Natural killer cell (primary cell): ENCODE measurements around the gene NEDD4L. TPM values are rescaled to one million over a fixed set of nuclear protein-coding genes. Genes with fewer than 3 reads are reported as not detected.

ENCODE experiments used
- ATAC-seq, 3 donors: fragments of 150-1000 bp in 2 of 3; fragments of 200-7000 bp in 1 of 3; cut with Tn5 transposase; 1 replicate in 1 of 3; 2 replicates in 2 of 3; pipeline ENCODE4 v1.10.0; 2021; ENCODE audit warnings: mild to moderate bottlenecking in 2 of 3, moderate library complexity in 2 of 3
- DNase-seq, 2 donors: peaks; one replicate each; pipeline versions ENCODE4 v3.0.0 to v3.0.0-alpha.2; 2013 to 2021; ENCODE audit warnings: mixed read lengths in 1 of 2
- H3K27ac ChIP-seq: one replicate; pipeline ENCODE4 v1.5.1; 2013; ENCODE audit warnings: mild to moderate bottlenecking, low read length
- H3K27me3 ChIP-seq: one replicate; pipeline ENCODE4 v1.6.1; 2013; ENCODE audit warnings: low read length; ENCODE audit not compliant: control insufficient read depth, insufficient read depth
- H3K36me3 ChIP-seq: one replicate; pipeline ENCODE4 v1.6.1; 2013; ENCODE audit warnings: low read length; ENCODE audit not compliant: control insufficient read depth, insufficient read depth
- H3K4me1 ChIP-seq: one replicate; pipeline ENCODE4 v1.6.1; 2013; ENCODE audit warnings: low read length; ENCODE audit not compliant: control insufficient read depth, insufficient read depth
- H3K4me3 ChIP-seq: one replicate; pipeline ENCODE4 v1.5.1; 2013; ENCODE audit warnings: low read length
- H3K9me3 ChIP-seq: one replicate; pipeline ENCODE4 v1.6.1; 2013; ENCODE audit warnings: low read length; ENCODE audit not compliant: control insufficient read depth, insufficient read depth
- H3K27ac Mint-ChIP-seq, 2 donors: one replicate each; pipeline ENCODE4 v1.8.0; 2022; ENCODE audit warnings: mild to moderate bottlenecking in 2 of 2, mixed read lengths in 2 of 2, moderate library complexity in 1 of 2
- H3K27me3 Mint-ChIP-seq, 2 donors: one replicate each; pipeline ENCODE4 v1.8.0; 2022; ENCODE audit warnings: low read depth in 2 of 2, mixed read lengths in 2 of 2
- H3K36me3 Mint-ChIP-seq: one replicate; pipeline ENCODE4 v1.8.0; 2022; ENCODE audit warnings: mixed read lengths
- H3K4me1 Mint-ChIP-seq, 2 donors: one replicate each; pipeline ENCODE4 v1.8.0; 2022; ENCODE audit warnings: mixed read lengths in 2 of 2
- H3K4me3 Mint-ChIP-seq: one replicate; pipeline ENCODE4 v1.8.0; 2022; ENCODE audit warnings: mild to moderate bottlenecking, moderate library complexity, mixed read lengths
- H3K9me3 Mint-ChIP-seq, 2 donors: one replicate each; pipeline ENCODE4 v1.8.0; 2022; ENCODE audit warnings: mixed read lengths in 2 of 2
- CTCF ChIP-seq: fragments of 200-600 bp; IDR thresholded peaks from one replicate; pipeline ENCODE4 v1.8.0; 2022; ENCODE audit warnings: antibody characterized with exemption
- WGBS: methylation state at CpG from one replicate; pipeline ENCODE4 v1.1.7; 2013; ENCODE audit warnings: missing lambda C conversion rate; ENCODE audit not compliant: insufficient coverage; 5-methylcytosine and 5-hydroxymethylcytosine counted together
- intact Hi-C: fragments of 100-400 bp; cut with micrococcal nuclease; formaldehyde crosslinking; loops from one replicate; pipeline ENCODE4 v1.14.2; 2022
- total RNA-seq, 4 donors: library from RNA; stranded (reverse); fragments of 120-200 nt in 1 of 4; gene quantifications; one replicate each; pipeline versions ENCODE4 v1.2.3 to v1.2.4, GENCODE V29; 2013 to 2022

The NEDD4L gene
- total RNA-seq, 3 donors from 2014 or later (not counting 1 experiment from before 2014, with no cell fraction given): 3.4 to 15.3 (median 14.3) TPM

DNA sequence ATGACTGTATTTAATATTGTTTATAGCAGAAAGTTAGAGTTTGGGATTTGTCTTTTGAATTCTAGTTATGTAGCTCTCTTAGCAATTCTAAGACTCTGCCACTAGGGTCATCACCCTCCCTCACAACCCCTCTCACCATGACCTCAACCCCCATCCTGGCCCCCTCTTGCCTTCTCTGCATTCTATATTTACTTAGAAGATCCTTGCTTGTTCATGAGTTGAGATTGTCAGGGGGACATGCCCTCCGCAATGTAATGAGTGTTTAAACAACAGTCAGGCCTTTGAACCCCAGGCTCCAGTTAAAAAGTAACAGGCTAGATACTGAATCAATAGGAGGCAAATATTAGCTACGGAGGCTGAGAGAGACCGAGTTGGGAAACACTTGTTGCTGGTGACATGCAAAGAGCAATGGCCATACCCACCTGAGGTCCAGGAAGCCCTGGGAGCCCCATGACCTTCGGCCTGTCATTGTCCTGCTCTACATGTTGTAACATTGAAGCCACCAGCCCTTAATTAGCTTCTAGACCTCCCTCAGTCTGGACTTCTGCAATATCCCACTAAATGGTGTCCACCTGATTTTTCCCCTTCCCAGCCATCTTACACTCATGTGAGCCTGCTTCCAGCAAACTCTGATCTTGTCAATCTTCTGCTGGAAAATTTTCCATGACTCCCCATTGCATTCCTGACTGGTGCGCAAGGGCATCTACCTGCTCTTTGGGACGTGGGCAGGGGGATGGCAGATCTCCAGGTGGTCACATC lies 363.8 kb downstream of the NEDD4L start:
- ATAC-seq: no peak
- Mint-ChIP-seq H3K9me3 (no peaks in the 10 kb centered on the region), H3K4me1 (no peaks in the 10 kb centered on the region), H3K27ac (no peak overlapping the region), H3K27me3 (peaks cover 0 to 4% of the 10 kb centered on the region in 2 donors), H3K36me3 (no peaks in the 10 kb centered on the region), H3K4me3 (no peak overlapping the region)
- DNase-seq: no peak
- Histone ChIP-seq H3K36me3 (no peaks in the 10 kb centered on the region), H3K4me1 (no peaks in the 10 kb centered on the region), H3K4me3 (no peak overlapping the region), H3K9me3 (no peaks in the 10 kb centered on the region), H3K27ac (no peak overlapping the region), H3K27me3 (no peaks in the 10 kb centered on the region)
- intact Hi-C loops: no loop called here
- TF ChIP-seq CTCF: no peak
- 90% methylated on average over 6 of the region's 6 CpGs for WGBS

DNA sequence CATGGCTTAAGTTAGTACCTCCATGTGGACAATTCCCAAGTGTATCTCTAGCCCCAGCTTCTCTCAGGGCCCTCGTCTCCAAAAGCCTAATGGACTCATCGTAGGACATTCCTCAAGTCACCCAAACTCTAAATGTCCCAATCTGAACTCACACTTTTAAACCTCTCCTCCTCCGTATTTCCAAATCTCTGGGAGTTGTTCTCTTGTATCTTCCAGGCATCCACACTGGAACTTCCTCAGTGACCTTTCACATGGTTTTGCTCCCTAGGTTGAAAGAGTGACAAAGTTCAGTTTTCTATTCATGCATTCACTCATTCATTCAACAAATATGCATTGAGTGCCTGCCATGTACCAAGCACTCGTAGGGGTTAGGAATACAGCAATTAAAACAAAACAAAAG lies 364.6 kb downstream of the NEDD4L start:
- Histone ChIP-seq H3K27ac (no peak overlapping the region), H3K4me1 (no peaks in the 10 kb centered on the region), H3K36me3 (no peaks in the 10 kb centered on the region), H3K9me3 (no peaks in the 10 kb centered on the region), H3K27me3 (no peaks in the 10 kb centered on the region), H3K4me3 (no peak overlapping the region)
- no peak for TF ChIP-seq CTCF
- WGBS: 95% methylated on average over 4 of the region's 4 CpGs
- DNase-seq (no peak), ATAC-seq (no peak)
- H3K4me1 Mint-ChIP-seq: no peaks in the 10 kb centered on the region
- no peaks in the 10 kb centered on the region for H3K36me3 Mint-ChIP-seq
- H3K27ac Mint-ChIP-seq: no peak overlapping the region
- intact Hi-C loops: no loop called here
- peaks cover 0 to 4% of the 10 kb centered on the region in 2 donors for H3K27me3 Mint-ChIP-seq
- H3K9me3 Mint-ChIP-seq: no peaks in the 10 kb centered on the region
- H3K4me3 Mint-ChIP-seq: no peak overlapping the region

- ATAC-seq: no peak
- intact Hi-C loops: no loop called here
- Mint-ChIP-seq H3K4me1 (no peaks in the 10 kb centered on the region), H3K36me3 (no peaks in the 10 kb centered on the region), H3K4me3 (no peak overlapping the region), H3K27me3 (peaks cover 0 to 9% of the 10 kb centered on the region in 2 donors), H3K27ac (no peak overlapping the region), H3K9me3 (no peaks in the 10 kb centered on the region)
- H3K27ac ChIP-seq: no peak overlapping the region
- H3K9me3 ChIP-seq: no peaks in the 10 kb centered on the region
- H3K4me1 ChIP-seq: no peaks in the 10 kb centered on the region
- WGBS: 94% methylated on average over 4 of the region's 5 CpGs
- no peaks in the 10 kb centered on the region for H3K36me3 ChIP-seq
- no peak for DNase-seq
- H3K27me3 ChIP-seq: no peaks in the 10 kb centered on the region
- no peak overlapping the region for H3K4me3 ChIP-seq
- TF ChIP-seq CTCF: no peak
These were observed 365.9 kb downstream of the NEDD4L start for GRCh38 chr18:58409802-58410445.
